HG03139 (cell line): Measurements from ENCODE around the gene PARP4.
"Not testable (repeated sequence)": the region's sequence is repeated elsewhere in the genome, so short reads cannot be mapped to it uniquely, and the experiment has no call there.

Source experiments
- ATAC-seq: cut with Tn5 transposase; IDR thresholded peaks from one replicate; pipeline ENCODE4 v1.9.1; 2021; ENCODE audit not compliant: unreplicated experiment

The PARP4 gene

GRCh38 chr13:24512197-24512907 is at the start of gene PARP4:
TSS of gene PARP4 (minus strand) at chr13:24512778. CDS start at chr13:24503776, 9,002 bp downstream.
- peak; percentile 69 for ATAC-seq

GRCh38 chr13:24560579-24561187 is 48.1 kb upstream of the PARP4 start:
- ATAC-seq: not testable (repeated sequence)

GRCh38 chr13:24559431-24560218 is 47.0 kb upstream of the PARP4 start:
- not testable (repeated sequence) for ATAC-seq

- no peak for ATAC-seq
Measured at GRCh38 chr13:24557081-24557480, 44.5 kb upstream of the PARP4 start.

GRCh38 chr13:24553892-24554291 is 41.3 kb upstream of the PARP4 start:
- ATAC-seq: not testable (repeated sequence)

- not testable (repeated sequence) for ATAC-seq
Measured at GRCh38 chr13:24541476-24542352, 29.1 kb upstream of the PARP4 start.

GRCh38 chr13:24541127-24541475 is 28.5 kb upstream of the PARP4 start:
- ATAC-seq: no peak

- ATAC-seq: no peak
Measured at GRCh38 chr13:24540236-24541126, 27.9 kb upstream of the PARP4 start.

- ATAC-seq: no peak
Measured at GRCh38 chr13:24539500-24540165, 27.1 kb upstream of the PARP4 start.

GRCh38 chr13:24529478-24529877 is 16.9 kb upstream of the PARP4 start:
- ATAC-seq: no peak

- ATAC-seq: no peak
Measured at GRCh38 chr13:24528816-24529398, 16.3 kb upstream of the PARP4 start.

- no peak for ATAC-seq
Measured at GRCh38 chr13:24527266-24527775, 14.7 kb upstream of the PARP4 start.

GRCh38 chr13:24520733-24521132 is 8.2 kb upstream of the PARP4 start:
- no peak for ATAC-seq

GRCh38 chr13:24516919-24517318 is 4.3 kb upstream of the PARP4 start:
- ATAC-seq: no peak

GRCh38 chr13:24512908-24513213 is 283 bp upstream of the PARP4 start:
- ATAC-seq: no peak

GRCh38 chr13:24511816-24512196 is 772 bp downstream of the PARP4 start:
- ATAC-seq: no peak

GRCh38 chr13:24511019-24511815 is 1.4 kb downstream of the PARP4 start:
- no peak for ATAC-seq

GRCh38 chr13:24506698-24507335 is 5.8 kb downstream of the PARP4 start:
- ATAC-seq: no peak
